Vagina (tissue), 2 donors: ENCODE measurements around the gene USP21.

Experiments used
- CTCF ChIP-seq, 3 experiments: fragments of 450-650 bp in 2 of 3; fragments of 200-600 bp in 1 of 3; sonication (generic) in 1 of 3; IDR thresholded peaks; one replicate each; pipeline ENCODE4 v1.5.1; 2017 to 2019; ENCODE audit warnings: antibody characterized with exemption in 3 of 3, mild to moderate bottlenecking in 2 of 3, moderate library complexity in 2 of 3
- POLR2A ChIP-seq, 2 donors: fragments of 450-650 bp; IDR thresholded peaks; one replicate each; pipeline ENCODE4 v1.6.1; 2017; ENCODE audit warnings: antibody characterized with exemption in 2 of 2, mild to moderate bottlenecking in 2 of 2, moderate library complexity in 2 of 2

GRCh38 chr1:161209790-161210409 lies 50.6 kb downstream of the USP21 start:
- no peak for TF ChIP-seq POLR2A (IDR thresholded peaks at IDR 0.05)
- peak; percentile 57 to 85 (median 73) for TF ChIP-seq CTCF (IDR thresholded peaks at IDR 0.05)
